MM.1S (cell line): ENCODE data around the gene FAM131A.

Experiments
- EZH2phosphoT487 ChIP-seq: fragments of 300-600 bp; sonication (generic); IDR thresholded peaks from 2 replicates; pipeline ENCODE4 v1.6.1; 2018; ENCODE audit warnings: antibody characterized with exemption, low read length
- TF ChIP-seq, protein P1 (sequence below): fragments of 300-600 bp; sonication (generic); IDR thresholded peaks from 2 replicates; pipeline ENCODE4 v1.5.1; 2016; ENCODE audit warnings: antibody characterized with exemption, low read length, mixed read lengths

DNA sequence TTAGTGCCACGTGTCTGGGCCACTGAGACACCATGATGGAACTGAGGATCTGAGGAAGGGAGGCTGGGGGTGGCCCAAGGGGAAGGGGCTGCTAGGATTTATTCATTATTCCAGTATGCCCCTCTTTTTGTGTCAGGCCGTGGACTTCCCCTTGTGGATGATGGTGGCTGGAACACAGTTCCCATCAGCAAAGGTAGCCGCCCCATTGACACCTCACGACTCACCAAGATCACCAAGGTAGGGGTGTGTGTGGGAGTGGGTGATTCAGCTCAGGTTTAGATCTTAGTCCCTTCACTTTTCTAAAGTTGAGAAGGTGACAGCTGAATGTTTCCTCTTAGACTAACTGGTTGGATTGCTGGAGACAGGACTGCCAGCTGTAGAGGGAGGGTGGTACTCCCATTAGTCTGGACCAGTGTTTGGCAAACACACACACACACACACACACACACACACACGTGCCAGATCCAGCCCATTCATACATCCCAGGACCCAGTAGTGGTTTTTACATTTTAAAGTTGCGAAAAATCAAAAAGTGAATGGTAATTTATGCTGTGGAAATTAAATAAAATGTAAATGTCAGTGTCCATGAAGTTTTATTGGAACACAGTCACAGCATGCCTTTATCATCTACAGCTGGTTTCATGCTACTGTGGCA is 11.6 kb upstream of the FAM131A start:
- TF ChIP-seq, protein P1, sequence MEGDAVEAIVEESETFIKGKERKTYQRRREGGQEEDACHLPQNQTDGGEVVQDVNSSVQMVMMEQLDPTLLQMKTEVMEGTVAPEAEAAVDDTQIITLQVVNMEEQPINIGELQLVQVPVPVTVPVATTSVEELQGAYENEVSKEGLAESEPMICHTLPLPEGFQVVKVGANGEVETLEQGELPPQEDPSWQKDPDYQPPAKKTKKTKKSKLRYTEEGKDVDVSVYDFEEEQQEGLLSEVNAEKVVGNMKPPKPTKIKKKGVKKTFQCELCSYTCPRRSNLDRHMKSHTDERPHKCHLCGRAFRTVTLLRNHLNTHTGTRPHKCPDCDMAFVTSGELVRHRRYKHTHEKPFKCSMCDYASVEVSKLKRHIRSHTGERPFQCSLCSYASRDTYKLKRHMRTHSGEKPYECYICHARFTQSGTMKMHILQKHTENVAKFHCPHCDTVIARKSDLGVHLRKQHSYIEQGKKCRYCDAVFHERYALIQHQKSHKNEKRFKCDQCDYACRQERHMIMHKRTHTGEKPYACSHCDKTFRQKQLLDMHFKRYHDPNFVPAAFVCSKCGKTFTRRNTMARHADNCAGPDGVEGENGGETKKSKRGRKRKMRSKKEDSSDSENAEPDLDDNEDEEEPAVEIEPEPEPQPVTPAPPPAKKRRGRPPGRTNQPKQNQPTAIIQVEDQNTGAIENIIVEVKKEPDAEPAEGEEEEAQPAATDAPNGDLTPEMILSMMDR, result no peak
- TF ChIP-seq EZH2phosphoT487, result no peak
